SJCRH30 (cell line): ENCODE results near the gene SPATA32. TPM values are rescaled to one million over a fixed set of nuclear protein-coding genes. Genes with fewer than 3 reads are reported as not detected.
A peak's percentile ranks its signal among the peaks of the same experiment; 100 is the strongest.

Experiments
- DNase-seq, 2 experiments: peaks; one replicate each; pipeline ENCODE4 v3.0.0-alpha.2; 2015 to 2020
- H3K27ac ChIP-seq: fragments of 250-450 bp; sonication (Bioruptor Pico); 2 replicates; pipeline ENCODE4 v1.5.1; 2020; ENCODE audit warnings: mild to moderate bottlenecking, moderate library complexity
- H3K27me3 ChIP-seq: fragments of 250-450 bp; sonication (Bioruptor Pico); 2 replicates; pipeline ENCODE4 v1.5.1; 2020; ENCODE audit warnings: mild to moderate bottlenecking, moderate library complexity
- H3K36me3 ChIP-seq: fragments of 250-450 bp; sonication (Bioruptor Pico); 2 replicates; pipeline ENCODE4 v1.5.1; 2020; ENCODE audit warnings: mild to moderate bottlenecking, moderate library complexity
- H3K4me1 ChIP-seq: fragments of 250-450 bp; sonication (Bioruptor Pico); 2 replicates; pipeline ENCODE4 v1.5.1; 2020; ENCODE audit warnings: mild to moderate bottlenecking, moderate library complexity
- H3K4me3 ChIP-seq: fragments of 250-450 bp; sonication (Bioruptor Pico); 2 replicates; pipeline ENCODE4 v1.5.1; 2020; ENCODE audit warnings: mild to moderate bottlenecking, moderate library complexity
- H3K9me3 ChIP-seq: fragments of 250-450 bp; sonication (Bioruptor Pico); replicated peaks from 2 replicates; pipeline ENCODE4 v1.5.1; 2020; ENCODE audit warnings: mild to moderate bottlenecking, moderate library complexity
- total RNA-seq: library from RNA; depleted of rRNA; stranded (reverse); fragments of >200 nt; shearing (Covaris generic); gene quantifications from 2 replicates; pipeline ENCODE4 v1.2.3, GENCODE V29; 2014

The SPATA32 gene
- total RNA-seq, 1 experiment from 2014 or later: 0.08 TPM

DNA sequence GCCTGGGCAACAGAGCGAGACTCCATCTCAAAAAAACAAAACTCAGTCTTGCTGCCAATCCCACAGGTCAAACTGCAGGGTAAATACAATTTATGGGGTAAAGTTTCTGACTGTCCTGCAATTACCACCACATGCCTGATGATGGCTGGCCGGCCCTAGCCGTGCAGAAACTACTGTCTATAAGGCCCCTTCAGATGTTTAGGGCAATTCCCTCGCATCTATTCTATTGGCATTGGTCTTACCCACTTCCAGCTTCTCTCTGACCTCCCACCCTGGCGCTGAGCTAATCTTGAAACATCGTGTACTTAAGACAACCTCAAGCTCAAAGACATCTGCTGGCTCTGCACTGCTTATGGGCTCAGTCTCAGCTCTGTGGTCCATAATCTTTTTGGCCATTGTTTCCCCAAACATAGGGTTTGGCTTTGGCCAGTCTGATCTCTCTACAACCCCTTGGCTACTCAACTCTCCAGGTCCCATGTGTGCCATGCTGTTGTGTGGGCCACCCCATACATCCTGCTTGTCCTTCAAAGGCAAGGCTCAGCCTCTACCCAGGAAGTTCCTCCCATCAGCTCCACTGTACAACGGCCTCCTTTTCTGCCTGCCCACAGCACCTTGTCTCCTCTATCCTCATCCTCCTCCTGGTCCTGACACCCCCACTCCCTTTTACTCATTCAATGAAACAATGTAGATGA is 38.3 kb upstream of the SPATA32 start:
- no peaks in the 10 kb centered on the region for H3K36me3 ChIP-seq
- no peak for DNase-seq
- H3K4me1 ChIP-seq: 0 out of 2 replicates have a peak, but pooled peaks cover 3% of the 10 kb centered on the region
- no peaks in the 10 kb centered on the region for H3K9me3 ChIP-seq
- H3K27ac ChIP-seq: no peak overlapping the region
- no peaks in the 10 kb centered on the region for H3K27me3 ChIP-seq
- no peak overlapping the region for H3K4me3 ChIP-seq

GRCh38 chr17:45299361-45299760 is 37.5 kb upstream of the SPATA32 start:
- Histone ChIP-seq H3K27ac (no peak overlapping the region), H3K27me3 (no peaks in the 10 kb centered on the region), H3K4me3 (no peak overlapping the region), H3K4me1 (peaks cover 6% of the 10 kb centered on the region), H3K36me3 (no peaks in the 10 kb centered on the region), H3K9me3 (no peaks in the 10 kb centered on the region)
- no peak for DNase-seq

GRCh38 chr17:45298546-45299285 is 36.8 kb upstream of the SPATA32 start:
- DNase-seq: no peak
- Histone ChIP-seq H3K4me3 (no peak overlapping the region), H3K27me3 (no peaks in the 10 kb centered on the region), H3K4me1 (peaks cover 12% of the 10 kb centered on the region), H3K9me3 (no peaks in the 10 kb centered on the region), H3K36me3 (no peaks in the 10 kb centered on the region), H3K27ac (no peak overlapping the region)

DNA sequence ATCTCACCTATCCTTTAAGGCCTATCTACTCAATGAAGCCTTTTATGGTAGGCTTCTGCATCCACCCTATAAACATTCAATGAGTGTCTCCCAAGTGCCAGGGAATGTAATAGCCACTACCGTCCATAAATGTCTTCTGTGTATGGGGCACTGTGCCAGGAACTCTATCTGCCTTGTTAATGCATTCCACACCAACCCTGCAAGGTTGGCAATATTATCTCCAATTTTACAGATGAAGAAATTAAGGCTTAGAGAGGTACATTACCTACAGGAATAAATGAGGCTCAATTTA is 34.9 kb upstream of the SPATA32 start:
- peaks cover 26% of the 10 kb centered on the region for H3K4me1 ChIP-seq
- no peaks in the 10 kb centered on the region for H3K9me3 ChIP-seq
- H3K27me3 ChIP-seq: no peaks in the 10 kb centered on the region
- H3K27ac ChIP-seq: no peak overlapping the region
- no peaks in the 10 kb centered on the region for H3K36me3 ChIP-seq
- no peak for DNase-seq
- H3K4me3 ChIP-seq: no peak overlapping the region

DNA sequence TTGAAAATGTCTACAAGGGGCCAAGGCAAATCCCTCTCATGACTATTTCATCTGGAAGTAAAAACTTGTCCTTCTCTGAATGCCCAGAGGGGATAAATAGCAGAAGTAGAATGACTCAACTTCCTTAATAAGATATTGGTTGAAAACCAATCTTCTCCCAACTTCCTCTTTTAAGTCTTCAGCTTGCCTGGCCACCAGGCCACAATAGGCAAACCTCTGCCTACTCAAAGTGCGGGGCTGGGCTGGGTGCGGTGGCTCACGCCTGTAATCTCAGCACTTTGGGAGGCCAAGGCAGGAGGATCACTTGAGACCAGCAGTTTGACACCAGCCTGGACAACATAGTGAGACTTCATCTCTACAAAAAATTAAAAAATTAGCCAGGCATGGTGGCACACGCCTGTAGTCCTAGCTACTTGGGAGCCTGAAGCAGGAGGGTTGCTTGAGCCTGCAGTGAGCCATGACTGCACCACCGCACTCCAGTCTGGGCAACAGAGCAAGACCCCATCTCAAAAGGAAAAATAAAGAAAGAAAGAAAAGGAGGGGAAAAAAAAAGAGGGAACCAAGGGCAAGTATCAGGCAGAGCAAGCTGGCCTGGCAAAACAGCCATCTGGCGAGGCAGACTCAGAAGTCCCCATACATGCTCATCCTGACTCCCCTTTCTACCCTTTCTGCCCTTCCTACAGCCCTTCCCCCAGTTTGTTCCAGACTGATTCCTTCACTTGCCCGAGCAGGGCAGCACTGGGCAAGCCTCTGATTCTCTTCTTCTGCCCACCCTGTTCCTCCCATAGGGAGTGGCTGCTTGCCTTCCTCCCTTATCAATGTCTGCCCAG is 34.3 kb upstream of the SPATA32 start:
- Histone ChIP-seq H3K27ac (no peak overlapping the region), H3K4me1 (peaks cover 26% of the 10 kb centered on the region), H3K4me3 (no peak overlapping the region), H3K36me3 (no peaks in the 10 kb centered on the region), H3K9me3 (no peaks in the 10 kb centered on the region), H3K27me3 (no peaks in the 10 kb centered on the region)
- DNase-seq: no peak

- no peaks in the 10 kb centered on the region for H3K36me3 ChIP-seq
- no peaks in the 10 kb centered on the region for H3K27me3 ChIP-seq
- peaks cover 30% of the 10 kb centered on the region for H3K4me1 ChIP-seq
- no peaks in the 10 kb centered on the region for H3K9me3 ChIP-seq
- no peak overlapping the region for H3K4me3 ChIP-seq
- no peak for DNase-seq
- no peak overlapping the region for H3K27ac ChIP-seq
These were observed 32.6 kb upstream of the SPATA32 start for GRCh38 chr17:45294506-45294905.

- DNase-seq: peak; percentile 91
These were observed 31.7 kb upstream of the SPATA32 start for GRCh38 chr17:45293413-45294211.

GRCh38 chr17:45292696-45293412 is 31.0 kb upstream of the SPATA32 start:
- H3K36me3 ChIP-seq: peaks cover 2% of the 10 kb centered on the region; the same call in 1 of the 2 replicates
- peaks cover 42% of the 10 kb centered on the region for H3K4me1 ChIP-seq
- no peak overlapping the region for H3K4me3 ChIP-seq
- H3K9me3 ChIP-seq: no peaks in the 10 kb centered on the region
- no peak for DNase-seq
- H3K27ac ChIP-seq: peak overlapping the region; percentile 82
- no peaks in the 10 kb centered on the region for H3K27me3 ChIP-seq

More at GRCh38 chr17:45293413-45294211, 31.7 kb upstream of the SPATA32 start:
- Histone ChIP-seq H3K27ac (peak overlapping the region; percentile 82), H3K9me3 (no peaks in the 10 kb centered on the region), H3K4me1 (peaks cover 35% of the 10 kb centered on the region), H3K36me3 (peaks cover 2% of the 10 kb centered on the region; the same call in 1 of the 2 replicates), H3K27me3 (no peaks in the 10 kb centered on the region), H3K4me3 (no peak overlapping the region)

DNA sequence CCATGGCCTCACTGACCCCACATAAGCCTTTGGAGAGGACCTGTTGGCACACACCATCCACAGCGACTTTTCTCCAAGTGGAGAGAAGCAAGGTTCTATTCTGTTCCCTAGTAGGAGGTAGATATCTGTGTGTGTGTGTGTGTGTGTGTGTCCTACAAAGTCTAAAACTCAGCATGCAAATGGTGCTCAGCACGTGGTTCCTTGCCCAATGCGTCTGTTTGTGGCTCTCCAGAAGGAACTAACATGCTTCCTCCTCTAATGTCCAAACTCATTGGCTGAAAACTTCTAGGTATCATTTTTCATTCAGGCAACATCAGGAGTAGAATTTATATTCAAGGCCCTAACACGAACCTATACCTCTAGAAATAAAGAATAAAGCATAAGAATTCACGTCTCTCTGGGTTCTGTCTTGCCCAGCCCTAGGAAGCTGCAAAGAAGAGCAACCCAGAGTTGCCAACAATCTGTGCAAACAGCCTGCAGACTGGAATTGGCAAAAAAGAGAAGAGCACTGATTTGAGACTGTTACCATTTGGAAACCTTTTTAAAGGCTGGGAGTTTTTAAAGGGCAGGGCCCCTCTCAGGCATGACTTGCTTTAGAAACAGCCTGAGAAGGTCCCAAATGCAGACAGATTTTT is 29.4 kb upstream of the SPATA32 start:
- Histone ChIP-seq H3K4me3 (no peak overlapping the region), H3K9me3 (no peaks in the 10 kb centered on the region), H3K36me3 (peaks cover 2% of the 10 kb centered on the region; the same call in 1 of the 2 replicates), H3K27ac (no peak overlapping the region), H3K27me3 (no peaks in the 10 kb centered on the region), H3K4me1 (peaks cover 48% of the 10 kb centered on the region)
- no peak for DNase-seq

- no peak overlapping the region for H3K27ac ChIP-seq
- H3K4me1 ChIP-seq: peaks cover 48% of the 10 kb centered on the region
These were observed 28.4 kb upstream of the SPATA32 start for GRCh38 chr17:45290269-45290765.

DNA sequence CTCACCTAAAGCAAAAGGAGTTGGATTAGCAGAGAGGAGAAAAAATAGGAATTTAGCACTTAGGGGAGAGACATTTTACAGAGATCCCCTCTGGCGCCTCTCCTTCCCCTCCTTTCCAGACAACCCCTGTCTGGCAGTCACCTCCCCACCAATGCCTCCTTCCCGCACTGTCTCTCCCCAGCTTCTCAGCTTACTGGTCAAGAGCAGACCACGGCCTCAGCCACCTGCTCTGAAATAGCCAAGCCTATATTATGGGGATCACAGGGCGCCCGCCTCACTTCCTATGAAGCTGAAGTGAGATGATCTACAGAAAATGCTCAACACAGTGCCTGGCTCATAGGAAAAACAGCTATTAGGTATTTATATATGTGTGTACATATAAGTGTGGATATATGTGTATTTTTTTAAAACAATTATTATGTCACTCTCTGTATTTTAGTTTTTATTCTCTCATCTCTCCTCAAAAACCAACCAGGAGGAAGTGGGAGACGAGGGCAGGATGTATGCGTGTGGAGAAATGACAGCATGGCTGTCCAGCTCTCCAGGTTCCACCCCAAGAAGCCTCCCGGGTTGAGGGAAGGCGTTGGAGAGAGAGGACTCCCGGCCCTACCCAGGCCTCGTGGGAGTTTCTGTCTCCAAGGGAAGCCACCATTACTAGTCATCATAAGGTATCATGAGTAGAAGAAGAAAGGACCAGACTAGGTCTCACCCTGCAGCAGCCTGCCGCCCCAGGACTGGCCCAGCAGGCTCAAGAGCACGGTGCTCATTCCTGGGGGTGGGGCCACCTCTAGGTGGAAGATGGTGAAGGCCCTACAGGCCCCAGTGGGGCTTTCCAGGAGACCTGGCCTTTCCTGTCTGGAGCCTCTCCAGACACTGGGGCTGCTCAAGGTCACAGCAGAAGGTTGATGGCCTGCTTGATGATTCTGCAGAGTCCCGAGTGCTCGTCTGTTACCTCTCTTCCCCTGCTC is 27.7 kb upstream of the SPATA32 start:
- Histone ChIP-seq H3K36me3 (peaks cover 2% of the 10 kb centered on the region; the same call in 1 of the 2 replicates), H3K4me1 (peaks cover 48% of the 10 kb centered on the region), H3K4me3 (no peak overlapping the region), H3K27ac (no peak overlapping the region), H3K27me3 (no peaks in the 10 kb centered on the region), H3K9me3 (no peaks in the 10 kb centered on the region)
- peak; percentile 40 to 53 for DNase-seq

More at GRCh38 chr17:45290269-45290765, 28.4 kb upstream of the SPATA32 start:
- no peak overlapping the region for H3K4me3 ChIP-seq
- H3K9me3 ChIP-seq: no peaks in the 10 kb centered on the region
- DNase-seq: no peak
- no peaks in the 10 kb centered on the region for H3K27me3 ChIP-seq
- peaks cover 2% of the 10 kb centered on the region; the same call in 1 of the 2 replicates for H3K36me3 ChIP-seq

GRCh38 chr17:45288825-45289224 is 26.9 kb upstream of the SPATA32 start:
- Histone ChIP-seq H3K27ac (no peak overlapping the region), H3K27me3 (no peaks in the 10 kb centered on the region), H3K4me1 (peaks cover 40% of the 10 kb centered on the region), H3K9me3 (no peaks in the 10 kb centered on the region), H3K36me3 (peaks cover 7% of the 10 kb centered on the region; the same call in 1 of the 2 replicates), H3K4me3 (no peak overlapping the region)
- DNase-seq: no peak
